Activated CD4-positive, alpha-beta memory T cell treated with anti-CD3 and anti-CD28 coated beads, Interleukin-2, amount 10 ng/mL, durations not matched to agents 7 days and 5 days (primary cell): ENCODE data around the gene TMTC1. TPM values are rescaled to one million over a fixed set of nuclear protein-coding genes. Genes with fewer than 3 reads are reported as not detected.
"Not testable (repeated sequence)": the region's sequence is repeated elsewhere in the genome, so short reads cannot be mapped to it uniquely, and the experiment has no call there.

ENCODE experiments used
- CTCF ChIA-PET: fragments of 350-600 bp; sonication (Branson Sonifier 250); formaldehyde crosslinking; loops from one replicate; lab custom pipeline; 2021; ENCODE audit warnings: antibody characterized with exemption, inconsistent platforms; lab: Charles Lee
- POLR2A ChIA-PET: fragments of 350-600 bp; sonication (Branson Sonifier 250); formaldehyde crosslinking; loops from one replicate; lab custom pipeline; 2021; ENCODE audit warnings: antibody characterized with exemption; lab: Charles Lee
- DNase-seq: peaks from one replicate; pipeline ENCODE4 v3.0.0-alpha.2; 2020
- H3K27ac Mint-ChIP-seq: one replicate; pipeline ENCODE4 v1.8.0; 2021; ENCODE audit warnings: mild to moderate bottlenecking, mixed read lengths
- H3K27me3 Mint-ChIP-seq: one replicate; pipeline ENCODE4 v1.8.0; 2021; ENCODE audit warnings: mixed read lengths
- H3K36me3 Mint-ChIP-seq: one replicate; pipeline ENCODE4 v1.8.0; 2021; ENCODE audit warnings: low read depth, mixed read lengths
- H3K4me1 Mint-ChIP-seq: one replicate; pipeline ENCODE4 v1.8.0; 2021; ENCODE audit warnings: mixed read lengths
- H3K4me3 Mint-ChIP-seq: one replicate; pipeline ENCODE4 v1.8.0; 2021; ENCODE audit warnings: mild to moderate bottlenecking, mixed read lengths
- H3K9me3 Mint-ChIP-seq: one replicate; pipeline ENCODE4 v1.8.0; 2021; ENCODE audit warnings: mixed read lengths
- total RNA-seq, 2 experiments: library from RNA; stranded (reverse); gene quantifications; one replicate each; pipeline ENCODE4 v1.2.3, GENCODE V29; 2021

Gene TMTC1
- total RNA-seq, result under 1 TPM; 0.63 to 0.93 TPM

DNA sequence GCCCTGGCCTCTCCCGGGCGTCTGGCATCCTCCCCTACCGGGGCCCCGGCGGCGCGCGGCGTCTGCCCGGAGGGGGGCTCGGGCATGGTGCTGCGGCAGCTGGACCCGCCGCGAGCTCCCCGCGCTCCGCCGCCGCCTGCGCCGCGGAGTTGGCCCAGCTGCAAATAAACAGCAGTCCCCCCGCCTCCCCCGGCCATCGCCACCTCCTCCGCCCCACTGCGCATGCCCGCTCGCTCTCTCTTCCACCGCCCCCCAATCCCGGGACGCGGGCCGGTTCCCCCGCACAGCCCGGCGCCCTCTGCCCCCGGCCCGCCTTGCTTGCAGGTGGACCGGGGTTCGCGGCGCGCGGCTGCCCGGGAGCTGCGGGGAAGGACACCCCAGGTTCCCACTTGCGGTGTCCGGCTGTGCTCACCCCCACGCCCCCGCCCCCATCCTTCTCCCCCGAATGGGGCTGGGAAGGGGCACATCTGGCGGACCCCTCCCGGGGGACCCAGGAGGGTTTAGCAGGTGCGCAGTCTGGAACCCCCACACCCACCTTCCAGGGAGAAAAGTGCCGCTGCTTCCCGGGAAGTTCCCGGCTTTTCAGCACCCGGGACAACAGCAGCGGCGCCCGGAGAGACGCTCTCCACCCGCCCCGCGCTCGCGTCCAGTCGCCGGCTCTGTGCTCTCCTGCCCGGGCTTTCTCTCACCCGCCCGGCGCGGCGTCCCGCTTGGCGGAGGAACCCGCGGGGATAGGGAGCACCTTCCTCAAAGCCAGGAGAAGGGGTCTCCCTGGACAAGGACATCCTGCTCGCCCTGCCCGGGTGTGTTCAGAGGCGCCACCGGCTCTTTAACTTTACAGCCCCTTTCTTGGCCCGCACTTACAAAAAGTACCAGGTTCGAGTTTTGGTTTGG lies at the start of gene TMTC1:
Gene TMTC1, minus strand, starts transcription at position 170 of the 894 bp plus-strand sequence. CDS start 191 bp downstream, outside the sequence.
- ChIA-PET POLR2A (no interaction called here), CTCF (no interaction called here)
- Mint-ChIP-seq H3K9me3 (no peaks in the 10 kb centered on the region), H3K27ac (no peak within 1 kb of the TSS), H3K36me3 (no peaks in the 10 kb centered on the region), H3K27me3 (peaks cover 44% of the 10 kb centered on the region), H3K4me3 (peak within 1 kb of the TSS; percentile 54), H3K4me1 (peaks cover 11% of the 10 kb centered on the region)
- no peak for DNase-seq

DNA sequence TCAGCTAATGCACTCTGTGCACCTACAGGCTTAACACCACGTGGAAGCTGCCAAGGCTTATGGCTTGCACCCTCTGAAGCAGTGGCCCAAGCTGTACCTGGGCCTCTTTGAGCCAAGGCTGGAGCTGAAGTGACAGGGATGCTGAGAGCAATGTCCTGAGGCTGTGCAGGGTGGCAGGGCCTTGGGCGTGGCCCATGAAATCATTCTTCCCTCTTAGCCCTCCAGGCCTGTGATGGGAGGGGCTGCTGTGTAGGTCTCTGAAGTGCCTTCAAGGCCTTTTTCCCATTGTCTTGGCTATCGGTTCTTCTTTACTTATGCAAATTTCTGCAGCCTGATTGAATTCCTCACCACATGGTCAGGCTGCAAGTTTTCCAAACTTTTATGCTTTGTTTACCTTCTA lies 47.4 kb upstream of the TMTC1 start:
- Mint-ChIP-seq H3K27me3 (no peaks in the 10 kb centered on the region), H3K4me3 (no peak overlapping the region), H3K9me3 (peaks cover 22% of the 10 kb centered on the region), H3K4me1 (no peaks in the 10 kb centered on the region), H3K36me3 (no peaks in the 10 kb centered on the region), H3K27ac (no peak overlapping the region)
- ChIA-PET CTCF (no interaction called here), POLR2A (no interaction called here)
- no peak for DNase-seq

DNA sequence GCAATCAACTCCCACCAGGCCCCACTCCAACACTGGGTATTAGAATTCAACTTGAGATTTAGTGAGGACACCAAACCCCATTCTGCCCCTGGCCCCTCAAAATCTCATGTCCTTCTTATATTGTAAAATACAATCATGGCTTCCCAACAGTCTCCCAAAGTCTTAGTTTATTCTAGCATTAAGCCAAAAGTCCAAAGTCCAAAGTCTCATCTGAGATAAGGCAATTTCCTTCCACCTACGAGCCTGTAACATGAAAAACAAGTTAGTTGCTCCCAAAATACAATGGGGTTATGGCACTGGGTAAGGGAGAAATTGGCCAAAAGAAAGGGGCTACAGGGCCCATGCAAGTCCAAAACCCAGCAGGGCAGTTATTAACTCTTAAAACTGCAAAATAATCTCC lies 46.6 kb upstream of the TMTC1 start:
- Mint-ChIP-seq H3K4me3 (no peak overlapping the region), H3K4me1 (no peaks in the 10 kb centered on the region), H3K9me3 (peaks cover 17% of the 10 kb centered on the region), H3K27me3 (no peaks in the 10 kb centered on the region), H3K27ac (no peak overlapping the region), H3K36me3 (no peaks in the 10 kb centered on the region)
- ChIA-PET POLR2A (no interaction called here), CTCF (no interaction called here)
- no peak for DNase-seq

DNA sequence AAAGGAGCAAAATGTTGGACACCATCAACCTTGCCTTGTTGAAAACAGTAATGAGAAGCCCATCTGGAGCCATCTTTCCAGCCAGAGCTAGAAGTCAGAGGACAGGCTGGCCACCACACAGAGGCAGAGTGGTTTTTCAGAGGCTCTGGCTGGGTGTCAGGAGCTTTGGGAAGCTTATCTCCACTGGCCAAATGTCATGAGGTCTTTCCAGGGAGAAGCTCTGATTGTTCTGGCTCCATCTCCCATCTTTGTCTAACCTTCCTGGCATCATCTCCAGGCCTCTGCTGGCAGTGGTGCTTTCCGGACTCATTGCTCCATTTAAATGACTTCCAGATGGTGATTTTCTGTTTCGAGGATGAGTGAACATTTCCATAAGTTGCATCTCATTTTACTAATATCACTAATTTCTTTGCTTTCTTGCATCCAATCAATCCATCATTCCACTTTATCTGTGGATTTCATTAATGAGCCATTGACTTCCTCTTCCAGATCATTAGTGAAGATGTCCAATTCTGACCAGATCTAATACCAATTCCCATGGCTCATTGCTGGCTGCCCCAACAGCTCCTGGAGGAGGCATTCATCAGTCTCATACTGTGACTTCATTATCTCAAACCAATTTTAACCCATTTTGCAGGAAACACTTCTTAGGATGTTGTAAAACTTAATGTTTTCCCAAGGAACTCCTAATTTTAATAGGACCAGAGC lies 35.3 kb upstream of the TMTC1 start:
- Mint-ChIP-seq H3K4me3 (no peak overlapping the region), H3K27me3 (no peaks in the 10 kb centered on the region), H3K27ac (no peak overlapping the region), H3K4me1 (no peaks in the 10 kb centered on the region), H3K36me3 (no peaks in the 10 kb centered on the region), H3K9me3 (peaks cover 6% of the 10 kb centered on the region)
- ChIA-PET POLR2A (no interaction called here), CTCF (no interaction called here)
- DNase-seq, result no peak

DNA sequence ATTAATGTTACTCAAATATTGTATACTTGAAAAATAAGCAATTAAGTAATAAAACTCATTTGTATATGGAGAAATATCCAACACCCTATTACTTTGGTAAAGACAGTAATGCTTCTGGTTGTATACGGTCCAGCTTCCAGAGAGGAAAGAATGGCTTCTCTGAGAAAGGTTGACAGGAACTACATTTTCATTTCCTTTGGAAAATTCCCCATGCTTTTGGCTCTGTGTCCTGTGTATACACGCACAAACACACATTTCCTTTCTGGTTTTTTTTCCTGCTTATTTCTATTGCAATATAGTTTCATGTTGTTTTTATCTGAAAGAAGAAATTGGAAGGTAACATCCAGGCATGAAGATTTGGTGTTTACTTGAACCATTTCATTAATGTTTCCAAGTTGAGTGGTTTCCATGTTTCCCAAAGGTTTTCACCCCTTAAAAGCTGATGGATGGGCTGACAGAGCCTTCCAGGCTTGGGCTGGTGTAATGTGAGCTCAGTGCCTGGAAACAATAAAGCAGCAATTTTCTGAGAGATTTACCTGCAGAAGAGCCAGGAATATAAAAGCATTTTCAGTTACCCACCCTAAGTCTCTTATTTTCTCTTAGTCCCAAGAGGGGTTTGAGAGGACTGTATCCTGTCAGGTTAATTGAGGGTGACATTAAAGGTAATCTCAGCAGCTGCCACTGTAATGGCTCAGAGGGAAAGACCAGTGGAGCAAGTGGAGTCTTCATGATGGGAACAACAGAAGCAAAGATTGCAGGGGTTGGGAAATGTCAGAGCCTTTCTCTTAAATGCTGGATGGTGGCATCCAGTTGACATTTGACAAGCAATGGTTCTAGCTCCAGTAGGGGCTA lies 33.4 kb upstream of the TMTC1 start:
- H3K27ac Mint-ChIP-seq, result no peak overlapping the region
- H3K27me3 Mint-ChIP-seq, result no peaks in the 10 kb centered on the region
- H3K4me3 Mint-ChIP-seq, result no peak overlapping the region
- CTCF ChIA-PET, result no interaction called here
- POLR2A ChIA-PET, result no interaction called here
- DNase-seq, result no peak
- peaks cover 6% of the 10 kb centered on the region for H3K9me3 Mint-ChIP-seq
- no peaks in the 10 kb centered on the region for H3K4me1 Mint-ChIP-seq
- no peaks in the 10 kb centered on the region for H3K36me3 Mint-ChIP-seq

DNA sequence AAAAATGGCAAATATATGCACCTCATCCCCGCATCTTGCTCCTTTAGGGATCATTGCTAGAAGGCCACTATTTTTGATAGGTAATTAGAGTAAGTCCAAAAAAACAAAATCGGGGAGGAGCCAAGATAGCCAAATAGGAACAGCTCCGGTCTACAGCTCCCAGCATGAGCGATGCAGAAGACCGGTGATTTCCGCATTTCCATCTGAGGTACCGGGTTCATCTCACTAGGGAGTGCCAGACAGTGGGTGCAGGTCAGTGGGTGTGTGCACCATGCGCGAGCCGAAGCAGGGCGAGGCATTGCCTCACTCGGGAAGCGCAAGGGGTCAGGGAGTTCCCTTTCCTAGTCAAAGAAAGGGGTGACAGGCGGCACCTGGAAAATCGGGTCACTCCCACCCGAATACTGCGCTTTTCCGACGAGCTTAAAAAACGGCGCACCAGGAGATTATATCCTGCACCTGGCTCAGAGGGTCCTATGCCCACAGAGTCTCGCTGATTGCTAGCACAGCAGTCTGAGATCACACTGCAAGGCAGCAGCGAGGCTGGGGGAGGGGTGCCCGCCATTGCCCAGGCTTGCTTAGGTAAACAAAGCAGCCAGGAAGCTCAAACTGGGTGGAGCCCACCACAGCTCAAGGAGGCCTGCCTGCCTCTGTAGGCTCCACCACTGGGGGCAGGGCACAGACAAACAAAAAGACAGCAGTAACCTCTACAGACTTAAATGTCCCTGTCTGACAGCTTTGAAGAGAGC lies 26.0 kb upstream of the TMTC1 start:
- DNase-seq, H3K27ac Mint-ChIP-seq, H3K36me3 Mint-ChIP-seq, H3K4me3 Mint-ChIP-seq, CTCF ChIA-PET, POLR2A ChIA-PET, H3K9me3 Mint-ChIP-seq, H3K27me3 Mint-ChIP-seq, H3K4me1 Mint-ChIP-seq: not testable (repeated sequence)

DNA sequence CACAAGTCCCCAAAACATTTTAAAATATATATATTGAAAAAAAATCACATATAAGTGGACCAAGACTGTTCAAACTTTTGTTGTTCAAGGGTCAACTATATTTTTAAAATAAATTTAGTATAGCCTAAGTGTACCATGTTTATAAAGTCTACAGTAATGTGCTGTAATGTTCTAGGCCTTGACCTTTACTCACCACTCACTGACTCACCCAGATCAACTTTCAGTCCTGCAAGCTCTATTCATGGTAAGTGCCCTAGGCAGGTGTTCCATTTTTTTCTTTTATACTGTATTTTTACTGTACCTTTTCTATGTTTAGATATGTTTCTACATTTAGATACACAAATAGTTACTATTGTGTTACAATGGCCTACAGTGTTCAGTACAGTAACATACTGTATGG lies 23.4 kb upstream of the TMTC1 start:
- no peaks in the 10 kb centered on the region for H3K9me3 Mint-ChIP-seq
- H3K4me1 Mint-ChIP-seq, result no peaks in the 10 kb centered on the region
- DNase-seq, result no peak
- H3K27ac Mint-ChIP-seq, result no peak overlapping the region
- no peak overlapping the region for H3K4me3 Mint-ChIP-seq
- H3K27me3 Mint-ChIP-seq, result no peaks in the 10 kb centered on the region
- no peaks in the 10 kb centered on the region for H3K36me3 Mint-ChIP-seq
- ChIA-PET POLR2A (no interaction called here), CTCF (no interaction called here)

DNA sequence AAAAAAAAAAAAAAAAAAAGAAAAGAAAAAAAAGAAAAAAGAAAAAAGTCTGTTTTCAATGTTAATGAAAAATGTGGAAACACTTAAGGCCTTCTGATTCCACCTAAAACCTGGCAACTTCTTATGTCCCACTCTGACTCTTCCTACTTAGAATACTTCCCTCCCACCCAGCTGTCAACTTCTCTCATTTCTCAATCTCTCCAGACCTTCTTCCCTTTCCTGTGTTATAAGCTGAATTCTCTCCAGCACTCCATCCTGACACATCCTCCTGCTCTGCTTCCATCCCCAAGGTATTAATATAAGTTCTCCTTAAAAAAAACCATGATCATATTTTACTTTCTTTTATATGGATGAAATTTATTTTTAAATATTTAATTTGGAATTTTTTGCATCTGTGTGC lies 20.3 kb upstream of the TMTC1 start:
- peaks cover 3% of the 10 kb centered on the region for H3K9me3 Mint-ChIP-seq
- H3K4me3 Mint-ChIP-seq, result no peak overlapping the region
- POLR2A ChIA-PET, result no interaction called here
- no peaks in the 10 kb centered on the region for H3K27me3 Mint-ChIP-seq
- no peak for DNase-seq
- H3K36me3 Mint-ChIP-seq, result no peaks in the 10 kb centered on the region
- no peak overlapping the region for H3K27ac Mint-ChIP-seq
- CTCF ChIA-PET, result no interaction called here
- H3K4me1 Mint-ChIP-seq, result no peaks in the 10 kb centered on the region

DNA sequence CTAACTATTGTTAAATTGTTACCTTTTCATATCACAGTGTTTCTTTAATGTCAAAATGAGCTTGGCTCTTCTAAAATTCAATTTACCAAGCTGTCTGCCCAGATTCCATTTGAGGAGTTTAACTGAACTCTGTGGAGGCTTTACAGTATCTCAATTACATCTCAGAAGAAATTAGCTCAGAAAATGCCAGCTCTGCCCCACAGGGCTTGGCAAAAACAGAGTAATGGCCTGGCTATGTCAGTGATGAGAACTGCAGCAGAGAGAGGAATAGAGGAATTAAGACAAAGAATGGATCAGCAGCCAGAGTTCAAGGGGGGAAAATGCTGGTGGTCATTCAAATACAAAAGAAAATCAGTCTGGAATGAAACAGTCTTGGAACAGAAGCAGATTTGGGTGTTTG lies 15.8 kb upstream of the TMTC1 start:
- peaks cover 7% of the 10 kb centered on the region for H3K9me3 Mint-ChIP-seq
- no peak overlapping the region for H3K4me3 Mint-ChIP-seq
- ChIA-PET CTCF (no interaction called here), POLR2A (no interaction called here)
- H3K4me1 Mint-ChIP-seq, result no peaks in the 10 kb centered on the region
- H3K27me3 Mint-ChIP-seq, result no peaks in the 10 kb centered on the region
- DNase-seq, result no peak
- H3K27ac Mint-ChIP-seq, result no peak overlapping the region
- H3K36me3 Mint-ChIP-seq, result no peaks in the 10 kb centered on the region

DNA sequence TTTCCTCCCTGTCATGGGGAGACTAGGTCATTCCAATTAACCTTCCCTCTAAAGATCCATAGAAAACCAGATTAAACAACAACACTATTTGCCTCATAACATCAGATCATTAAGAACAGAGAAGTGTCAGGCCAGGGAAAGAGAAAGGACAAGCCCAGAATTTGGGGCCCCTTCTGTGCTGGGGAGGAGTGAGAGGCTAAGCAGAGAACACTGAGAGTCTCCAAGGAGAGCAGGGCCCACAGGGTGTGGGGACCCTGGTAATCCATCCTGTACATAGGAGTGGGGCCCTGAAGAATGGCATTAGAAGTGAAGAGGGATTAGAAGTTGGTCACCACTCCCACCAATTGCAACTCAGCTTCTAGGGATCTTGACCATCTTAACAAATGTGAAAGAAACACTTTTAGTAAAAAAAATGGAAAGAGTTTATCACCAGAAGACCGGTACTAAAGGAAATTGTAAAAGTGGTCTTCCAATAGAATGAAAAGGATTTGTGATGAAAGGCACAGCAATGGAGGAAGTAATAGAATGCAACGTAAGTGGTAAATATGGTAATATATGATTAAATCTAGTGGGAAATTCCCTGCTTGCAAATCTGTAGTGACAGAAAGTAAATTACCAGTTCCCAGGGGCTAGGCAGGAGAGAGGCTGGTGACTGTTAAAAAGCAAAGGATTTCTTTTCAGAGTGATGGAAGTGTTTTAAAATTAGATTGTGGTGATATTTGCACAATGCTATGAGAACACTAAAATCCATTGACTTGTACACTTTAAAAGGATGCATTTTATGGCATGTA lies 14.0 kb upstream of the TMTC1 start:
- no peak overlapping the region for H3K4me3 Mint-ChIP-seq
- H3K4me1 Mint-ChIP-seq, result no peaks in the 10 kb centered on the region
- H3K27me3 Mint-ChIP-seq, result no peaks in the 10 kb centered on the region
- no peaks in the 10 kb centered on the region for H3K36me3 Mint-ChIP-seq
- POLR2A ChIA-PET, result no interaction called here
- peaks cover 13% of the 10 kb centered on the region for H3K9me3 Mint-ChIP-seq
- DNase-seq, result no peak
- CTCF ChIA-PET, result no interaction called here
- no peak overlapping the region for H3K27ac Mint-ChIP-seq

DNA sequence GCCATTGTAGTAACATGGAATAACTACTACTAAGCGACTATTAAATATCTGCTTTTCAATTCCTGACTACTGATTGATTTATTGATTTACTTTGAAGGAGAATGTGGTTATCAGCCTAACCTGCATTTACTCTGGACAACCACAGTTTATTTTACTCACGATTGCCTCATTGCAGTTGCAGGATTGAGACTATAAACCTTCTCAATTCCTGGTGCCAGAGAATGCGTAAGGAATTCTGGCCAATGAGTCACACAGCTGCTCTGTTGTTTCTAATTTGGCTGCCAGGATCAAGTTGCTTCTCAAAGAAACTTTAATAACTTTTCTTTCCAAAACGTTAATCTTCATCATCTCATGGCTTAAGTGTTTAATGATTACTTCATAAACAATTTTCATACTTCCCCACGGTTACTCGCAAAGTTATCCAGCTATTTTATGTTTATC lies 13.1 kb upstream of the TMTC1 start:
- Mint-ChIP-seq H3K4me3 (no peak overlapping the region), H3K36me3 (no peaks in the 10 kb centered on the region), H3K9me3 (peaks cover 13% of the 10 kb centered on the region), H3K27ac (no peak overlapping the region), H3K4me1 (no peaks in the 10 kb centered on the region), H3K27me3 (no peaks in the 10 kb centered on the region)
- ChIA-PET CTCF (no interaction called here), POLR2A (no interaction called here)
- DNase-seq, result no peak

DNA sequence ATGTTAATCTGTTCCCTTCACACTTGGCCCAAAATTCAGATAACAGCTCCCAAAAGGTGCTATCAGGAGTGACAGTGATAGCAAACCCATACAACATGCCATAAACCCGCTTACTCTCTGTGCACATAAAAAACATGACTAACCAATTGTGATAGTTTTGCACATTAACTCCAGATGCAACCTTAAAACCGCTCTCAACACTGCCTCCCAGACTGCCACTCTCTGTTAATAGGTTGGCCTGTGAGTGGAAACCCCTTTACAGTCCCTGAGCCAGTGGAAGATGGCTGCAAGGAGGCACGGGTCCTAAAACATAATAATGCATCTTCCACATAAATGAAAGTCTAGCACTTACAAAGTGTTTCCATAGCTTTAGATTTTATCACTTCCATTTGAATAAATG lies 12.0 kb upstream of the TMTC1 start:
- Mint-ChIP-seq H3K4me3 (no peak overlapping the region), H3K36me3 (no peaks in the 10 kb centered on the region), H3K27me3 (no peaks in the 10 kb centered on the region), H3K4me1 (no peaks in the 10 kb centered on the region), H3K9me3 (peaks cover 16% of the 10 kb centered on the region), H3K27ac (no peak overlapping the region)
- ChIA-PET POLR2A (no interaction called here), CTCF (no interaction called here)
- DNase-seq, result no peak
